ENCODE data around the gene NHSL2.
"Not testable (repeated sequence)": the region's sequence is repeated elsewhere in the genome, so short reads cannot be mapped to it uniquely, and the experiment has no call there.

Gene NHSL2

DNA sequence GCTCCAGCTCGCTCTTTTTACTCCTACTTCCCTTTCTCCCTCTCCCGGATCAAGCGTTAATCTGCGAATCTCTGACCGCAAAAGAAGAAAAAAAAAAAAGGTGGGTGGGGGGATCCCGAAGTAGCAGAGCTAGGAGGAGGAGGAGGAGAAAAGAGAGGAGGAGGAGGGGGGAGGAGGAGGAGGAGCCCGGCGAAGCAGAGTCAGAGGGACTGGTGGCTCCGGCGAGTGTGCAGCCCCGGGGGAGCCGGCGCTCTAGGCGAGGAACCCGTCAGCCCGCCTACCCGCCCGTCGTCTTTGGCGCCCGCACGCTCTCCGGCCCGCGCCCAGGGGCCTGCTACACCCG, at the start of gene NHSL2:
Gene NHSL2 (plus strand): TSS at position 203 of the 343 bp plus-strand sequence.
- no peak for DNase-seq (ENCODE audit: low read depth)
- TF ChIP-seq, protein P1, sequence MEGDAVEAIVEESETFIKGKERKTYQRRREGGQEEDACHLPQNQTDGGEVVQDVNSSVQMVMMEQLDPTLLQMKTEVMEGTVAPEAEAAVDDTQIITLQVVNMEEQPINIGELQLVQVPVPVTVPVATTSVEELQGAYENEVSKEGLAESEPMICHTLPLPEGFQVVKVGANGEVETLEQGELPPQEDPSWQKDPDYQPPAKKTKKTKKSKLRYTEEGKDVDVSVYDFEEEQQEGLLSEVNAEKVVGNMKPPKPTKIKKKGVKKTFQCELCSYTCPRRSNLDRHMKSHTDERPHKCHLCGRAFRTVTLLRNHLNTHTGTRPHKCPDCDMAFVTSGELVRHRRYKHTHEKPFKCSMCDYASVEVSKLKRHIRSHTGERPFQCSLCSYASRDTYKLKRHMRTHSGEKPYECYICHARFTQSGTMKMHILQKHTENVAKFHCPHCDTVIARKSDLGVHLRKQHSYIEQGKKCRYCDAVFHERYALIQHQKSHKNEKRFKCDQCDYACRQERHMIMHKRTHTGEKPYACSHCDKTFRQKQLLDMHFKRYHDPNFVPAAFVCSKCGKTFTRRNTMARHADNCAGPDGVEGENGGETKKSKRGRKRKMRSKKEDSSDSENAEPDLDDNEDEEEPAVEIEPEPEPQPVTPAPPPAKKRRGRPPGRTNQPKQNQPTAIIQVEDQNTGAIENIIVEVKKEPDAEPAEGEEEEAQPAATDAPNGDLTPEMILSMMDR (IDR thresholded peaks at IDR 0.05; ENCODE audit: control insufficient read depth, insufficient read depth, low read depth, low read length, missing control alignments), result no peak
- H3K4me3 ChIP-seq (ENCODE audit: control insufficient read depth, low read depth, low read length), result peak within 1 kb of the TSS; percentile 62

DNA sequence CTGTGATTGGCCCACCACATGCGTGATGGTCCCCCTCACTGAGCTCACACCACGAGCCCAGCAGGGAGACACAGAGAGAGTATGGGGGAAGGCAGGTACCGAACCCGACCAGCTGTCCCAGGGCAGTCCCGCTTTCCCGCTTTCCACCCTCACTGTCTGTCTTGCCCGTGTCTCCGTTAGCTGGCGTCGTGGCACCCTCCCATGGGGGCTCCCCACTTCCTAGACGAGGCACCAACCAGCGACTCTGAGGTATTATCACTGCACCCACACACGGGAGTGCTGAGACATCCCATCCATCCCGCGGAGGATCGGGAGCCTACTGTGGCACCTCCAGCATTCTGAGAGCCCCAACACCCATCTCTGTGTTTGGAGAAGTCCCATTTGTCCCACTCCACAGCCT, 43.0 kb upstream of the NHSL2 start:
- H3K4me3 ChIP-seq (ENCODE audit: control insufficient read depth, low read depth, low read length), result no peak overlapping the region
- TF ChIP-seq, protein P1 (IDR thresholded peaks at IDR 0.05; ENCODE audit: control insufficient read depth, insufficient read depth, low read depth, low read length, missing control alignments), result no peak

DNA sequence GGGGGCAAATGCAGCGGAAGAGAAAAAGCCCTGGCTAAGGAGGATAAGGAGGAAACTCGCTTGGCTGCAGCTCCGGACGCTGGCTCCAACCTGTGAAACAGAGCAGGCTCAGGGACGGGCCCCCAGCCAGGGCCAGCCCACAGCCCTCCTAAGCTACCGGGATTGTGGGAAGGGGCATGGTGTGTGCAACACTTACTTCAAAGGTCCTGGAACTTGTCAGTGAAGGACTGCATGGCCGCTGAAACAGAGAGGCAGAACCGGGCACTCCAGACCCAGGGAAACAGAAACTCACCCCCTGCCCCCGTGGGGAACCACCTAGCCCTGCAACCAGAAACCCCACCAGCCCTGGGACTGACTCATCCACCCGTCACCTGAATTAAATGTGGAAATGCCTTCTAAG, 41.1 kb upstream of the NHSL2 start:
- not testable (repeated sequence) for H3K4me3 ChIP-seq (ENCODE audit: control insufficient read depth, low read depth, low read length); DNase-seq (ENCODE audit: low read depth)

More for the DNA sequence above, 43.0 kb upstream of the NHSL2 start:
- DNase-seq (ENCODE audit: low read depth), result no peak

DNA sequence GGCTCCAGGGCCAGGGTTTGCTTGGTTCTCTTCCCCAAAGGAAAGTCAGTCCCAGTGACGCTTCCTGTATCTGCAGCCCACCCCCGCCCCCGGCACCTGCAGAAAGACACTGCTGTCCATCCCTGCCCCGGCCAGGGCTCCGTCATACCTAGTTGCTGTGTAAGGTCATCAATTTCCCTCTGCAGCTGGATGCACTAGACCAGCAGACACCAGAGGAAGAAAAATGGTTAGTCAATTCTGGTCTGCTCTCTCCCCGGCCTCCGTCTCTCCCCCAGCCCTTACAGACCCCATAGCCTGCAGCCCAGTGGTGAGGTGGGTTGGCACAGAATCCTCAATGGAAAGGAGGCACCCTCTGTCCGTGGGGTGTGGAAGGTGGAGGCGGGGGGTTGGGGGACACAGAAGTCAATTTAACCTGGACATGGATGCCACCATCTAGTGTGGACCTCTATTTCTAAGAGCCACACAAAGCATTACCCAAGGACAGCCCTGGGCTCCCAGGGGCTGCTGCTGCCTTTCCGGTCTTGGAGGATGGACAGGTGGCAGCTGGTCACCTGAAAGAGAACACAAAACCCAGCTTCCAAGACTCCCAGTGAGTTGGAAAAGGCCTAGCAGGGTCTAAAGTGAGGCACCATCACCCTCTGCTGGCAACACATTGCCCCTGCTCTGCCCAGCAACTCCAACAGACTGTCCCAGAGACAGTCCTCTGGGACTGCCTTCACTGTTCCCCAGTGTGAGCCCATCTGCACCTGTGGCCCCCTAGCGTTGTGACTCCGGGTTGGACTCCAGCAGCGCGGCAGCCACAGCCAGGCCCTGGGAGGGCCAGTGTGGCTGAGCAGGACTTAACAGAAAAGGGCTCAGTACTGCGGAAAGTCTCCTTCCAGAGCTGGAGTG, 40.2 kb upstream of the NHSL2 start:
- no peak for DNase-seq (ENCODE audit: low read depth)

DNA sequence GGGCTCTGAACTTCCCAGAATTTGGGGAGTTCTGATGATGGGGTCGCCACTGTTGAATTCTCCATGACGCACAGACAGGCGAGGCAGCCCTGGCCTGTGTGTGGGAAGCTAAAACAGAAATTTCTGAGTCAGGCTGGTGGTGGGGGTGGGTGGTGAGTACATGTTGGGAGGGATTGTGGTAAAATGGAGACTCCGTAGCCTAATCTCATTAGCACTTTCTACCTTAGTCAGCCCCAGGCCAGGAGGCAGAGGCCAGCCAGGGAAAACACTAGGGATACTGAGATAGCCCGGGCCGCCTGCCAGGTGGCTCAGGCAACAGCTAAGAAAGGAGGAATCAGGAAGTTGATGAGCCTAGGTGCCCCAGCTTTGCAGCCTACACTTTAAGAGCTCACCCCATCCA, 39.3 kb upstream of the NHSL2 start:
- DNase-seq (ENCODE audit: low read depth), result peak; percentile 17
- H3K4me3 ChIP-seq (ENCODE audit: control insufficient read depth, low read depth, low read length), result no peak overlapping the region
- TF ChIP-seq, protein P1 (IDR thresholded peaks at IDR 0.05; ENCODE audit: control insufficient read depth, insufficient read depth, low read depth, low read length, missing control alignments), result no peak

More for the DNA sequence above, 40.2 kb upstream of the NHSL2 start:
- H3K4me3 ChIP-seq (ENCODE audit: control insufficient read depth, low read depth, low read length), result no peak overlapping the region
- TF ChIP-seq, protein P1 (IDR thresholded peaks at IDR 0.05; ENCODE audit: control insufficient read depth, insufficient read depth, low read depth, low read length, missing control alignments), result peak; percentile 33

DNA sequence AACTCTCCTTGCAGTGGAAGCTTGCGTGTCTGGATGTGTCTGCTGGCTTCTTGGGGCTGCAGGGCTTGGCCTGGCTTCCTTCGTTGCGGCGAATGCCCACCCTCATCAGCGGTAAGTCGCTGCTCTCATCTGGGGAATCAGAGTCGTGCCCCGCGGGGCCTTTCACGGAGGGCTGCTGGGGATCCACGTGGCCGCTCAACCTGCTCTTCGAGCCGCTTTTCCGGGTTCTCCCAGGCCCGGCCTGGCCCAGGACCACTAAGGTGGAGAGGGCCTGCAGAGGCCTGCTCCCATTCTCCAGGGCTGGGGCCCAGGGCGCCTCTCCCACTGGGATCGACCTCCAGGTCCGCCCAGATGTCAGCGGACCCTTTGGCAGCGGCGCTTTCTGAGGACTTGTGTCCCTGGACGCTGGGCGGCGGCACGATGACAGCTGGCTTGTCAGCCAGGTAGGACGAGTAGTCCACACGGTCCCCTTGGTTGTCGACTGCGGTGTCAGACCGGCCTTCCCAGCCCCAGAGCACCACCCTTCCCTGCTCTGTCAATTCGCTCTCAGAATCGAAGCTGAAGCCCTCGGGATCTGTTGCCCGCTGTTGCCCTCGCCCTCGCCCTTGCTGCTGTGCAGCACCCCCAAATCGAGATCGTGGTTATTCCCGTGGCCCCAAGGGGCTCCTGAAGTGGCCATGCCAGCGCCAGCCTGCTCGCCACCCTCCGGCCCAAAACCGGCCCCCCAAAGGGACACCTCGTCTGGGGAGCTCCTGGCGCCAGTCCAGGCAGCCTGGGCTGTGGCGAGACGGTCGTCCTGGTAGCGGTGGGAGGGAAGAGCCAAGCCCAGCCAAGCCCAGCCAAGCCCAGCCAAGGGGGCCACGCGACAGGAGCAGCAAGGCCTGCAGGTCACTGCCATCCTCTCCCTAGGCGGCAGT, 37.8 kb upstream of the NHSL2 start:
- no peak overlapping the region for H3K4me3 ChIP-seq (ENCODE audit: control insufficient read depth, low read depth, low read length)
- no peak for DNase-seq (ENCODE audit: low read depth)
- TF ChIP-seq, protein P1 (IDR thresholded peaks at IDR 0.05; ENCODE audit: control insufficient read depth, insufficient read depth, low read depth, low read length, missing control alignments), result no peak

DNA sequence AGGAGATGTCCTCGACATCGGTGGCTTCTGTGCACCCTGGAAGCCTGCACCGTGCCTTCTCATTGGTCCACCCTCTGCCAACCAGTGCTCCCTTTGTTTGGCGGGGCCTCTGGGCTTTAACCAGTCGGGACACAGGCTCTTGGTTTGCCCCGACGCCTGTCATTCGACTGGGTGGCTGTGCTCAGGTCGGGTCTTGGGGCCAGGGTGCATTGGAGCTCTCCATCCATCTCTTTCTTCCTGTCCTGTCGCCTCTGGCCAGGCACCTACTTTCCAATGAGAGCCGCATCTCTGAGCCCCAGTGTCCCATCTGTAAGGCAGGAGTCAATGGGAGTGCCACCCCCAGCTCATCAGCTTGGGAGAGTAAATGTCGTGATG, 37.2 kb upstream of the NHSL2 start:
- no peak for DNase-seq (ENCODE audit: low read depth)
- TF ChIP-seq, protein P1 (IDR thresholded peaks at IDR 0.05; ENCODE audit: control insufficient read depth, insufficient read depth, low read depth, low read length, missing control alignments), result no peak
- H3K4me3 ChIP-seq (ENCODE audit: control insufficient read depth, low read depth, low read length), result no peak overlapping the region

DNA sequence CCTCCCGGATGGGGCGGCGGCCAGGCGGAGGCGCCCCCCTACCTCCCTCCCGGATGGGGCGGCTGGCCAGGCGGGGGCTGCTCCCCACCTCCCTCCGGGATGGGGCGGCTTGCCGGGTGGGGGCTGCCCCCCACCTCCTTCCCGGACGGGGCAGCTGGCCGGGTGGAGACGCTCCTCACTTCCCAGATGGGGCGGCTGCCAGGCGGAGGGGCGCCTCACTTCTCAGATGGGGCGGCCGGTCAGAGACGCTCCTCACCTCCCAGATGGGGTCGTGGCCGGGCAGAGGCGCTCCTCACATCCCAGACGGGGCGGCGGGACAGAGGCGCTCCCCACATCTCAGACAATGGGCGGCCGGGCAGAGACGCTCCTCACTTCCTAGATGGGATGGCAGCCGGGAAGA, 33.8 kb upstream of the NHSL2 start:
- not testable (repeated sequence) for H3K4me3 ChIP-seq (ENCODE audit: control insufficient read depth, low read depth, low read length); DNase-seq (ENCODE audit: low read depth)

All from AG09309 (cell line).